Activated CD4-positive, alpha-beta T cell treated with anti-CD3 and anti-CD28 coated beads, Interleukin-2, amount 10 ng/mL, durations not matched to agents 7 days and 5 days (primary cell): ENCODE measurements around the gene CAMK2G. TPM values are rescaled to one million over a fixed set of nuclear protein-coding genes. Genes with fewer than 3 reads are reported as not detected.
"Not testable (repeated sequence)": the region's sequence is repeated elsewhere in the genome, so short reads cannot be mapped to it uniquely, and the experiment has no call there.

Experiments used
- CTCF ChIA-PET: fragments of 350-600 bp; sonication (Branson Sonifier 250); formaldehyde crosslinking; loops from one replicate; lab custom pipeline; 2021; ENCODE audit warnings: antibody characterized with exemption; lab: Charles Lee
- POLR2A ChIA-PET: fragments of 350-600 bp; sonication (Branson Sonifier 250); formaldehyde crosslinking; loops from one replicate; lab custom pipeline; 2021; ENCODE audit warnings: antibody characterized with exemption; lab: Charles Lee
- DNase-seq: peaks from one replicate; pipeline ENCODE4 v3.0.0-alpha.2; 2020
- H3K27ac Mint-ChIP-seq: one replicate; pipeline ENCODE4 v1.8.0; 2021; ENCODE audit warnings: mild to moderate bottlenecking, moderate library complexity, mixed read lengths
- H3K27me3 Mint-ChIP-seq: one replicate; pipeline ENCODE4 v1.8.0; 2021; ENCODE audit warnings: mixed read lengths
- H3K36me3 Mint-ChIP-seq: one replicate; pipeline ENCODE4 v1.8.0; 2021; ENCODE audit warnings: low read depth, mixed read lengths
- H3K4me1 Mint-ChIP-seq: one replicate; pipeline ENCODE4 v1.8.0; 2021; ENCODE audit warnings: mixed read lengths
- H3K4me3 Mint-ChIP-seq: one replicate; pipeline ENCODE4 v1.8.0; 2021; ENCODE audit warnings: mild to moderate bottlenecking, moderate library complexity, mixed read lengths
- H3K9me3 Mint-ChIP-seq: one replicate; pipeline ENCODE4 v1.8.0; 2021; ENCODE audit warnings: mixed read lengths
- total RNA-seq, 2 experiments: library from RNA; stranded (reverse); gene quantifications; one replicate each; pipeline ENCODE4 v1.2.3, GENCODE V29; 2021

CAMK2G gene
- total RNA-seq, 2 experiments from 2014 or later = 54.4 to 55.8 TPM

GRCh38 chr10:73899423-73899822, 25.1 kb upstream of the CAMK2G start:
- DNase-seq = no peak
- no peak overlapping the region for H3K4me3 Mint-ChIP-seq
- no peaks in the 10 kb centered on the region for H3K9me3 Mint-ChIP-seq
- CTCF ChIA-PET = interaction anchor here (0.6 to 3.8 kb wide), 10 partner anchors 9 to 307 kb away, joined by 3 to 36 read pairs (median 4); no protein-coding TSS in a partner anchor
- H3K4me1 Mint-ChIP-seq = peaks cover 3% of the 10 kb centered on the region
- H3K36me3 Mint-ChIP-seq = no peaks in the 10 kb centered on the region
- H3K27me3 Mint-ChIP-seq = peaks cover 19% of the 10 kb centered on the region
- no peak overlapping the region for H3K27ac Mint-ChIP-seq
- POLR2A ChIA-PET = interaction anchor here (0.6 kb wide), 1 partner anchor 21 kb away, joined by 4 read pairs; no protein-coding TSS in a partner anchor

GRCh38 chr10:73898730-73899410, 24.5 kb upstream of the CAMK2G start:
- Mint-ChIP-seq H3K4me1 (peaks cover 7% of the 10 kb centered on the region), H3K4me3 (no peak overlapping the region), H3K27ac (no peak overlapping the region), H3K27me3 (peaks cover 19% of the 10 kb centered on the region), H3K36me3 (no peaks in the 10 kb centered on the region), H3K9me3 (no peaks in the 10 kb centered on the region)
- no peak for DNase-seq
- ChIA-PET CTCF (interaction anchor here (0.6 to 3.8 kb wide), 8 partner anchors 9 to 307 kb away, joined by 3 to 36 read pairs (median 4); no protein-coding TSS in a partner anchor), POLR2A (interaction anchor here (0.6 kb wide), 1 partner anchor 20 kb away, joined by 4 read pairs; no protein-coding TSS in a partner anchor)

- Mint-ChIP-seq H3K9me3 (no peaks in the 10 kb centered on the region), H3K27me3 (peaks cover 19% of the 10 kb centered on the region), H3K4me3 (no peak overlapping the region), H3K4me1 (peaks cover 7% of the 10 kb centered on the region), H3K36me3 (no peaks in the 10 kb centered on the region), H3K27ac (no peak overlapping the region)
- ChIA-PET CTCF (interaction anchor here (2.3 to 3.8 kb wide), 2 partner anchors 9 to 18 kb away, joined by 15 to 36 read pairs; no protein-coding TSS in a partner anchor), POLR2A (no interaction called here)
- DNase-seq = no peak
These were observed 23.3 kb upstream of the CAMK2G start for GRCh38 chr10:73897693-73898092.

GRCh38 chr10:73895381-73895780, 21.0 kb upstream of the CAMK2G start:
- H3K27ac Mint-ChIP-seq, H3K4me3 Mint-ChIP-seq, H3K36me3 Mint-ChIP-seq, DNase-seq, H3K4me1 Mint-ChIP-seq, H3K9me3 Mint-ChIP-seq: not testable (repeated sequence)
- POLR2A ChIA-PET = interaction anchor here (0.7 kb wide), 1 partner anchor 37 kb away, joined by 4 read pairs; no protein-coding TSS in a partner anchor
- peaks cover 18% of the 10 kb centered on the region for H3K27me3 Mint-ChIP-seq
- CTCF ChIA-PET = interaction anchor here (1.8 to 2.0 kb wide), 2 partner anchors 9 to 39 kb away, joined by 8 read pairs; no protein-coding TSS in a partner anchor

- peaks cover 13% of the 10 kb centered on the region for H3K27me3 Mint-ChIP-seq
- no peak for DNase-seq
- H3K4me3 Mint-ChIP-seq = no peak overlapping the region
- CTCF ChIA-PET = interaction anchor here (0.8 to 10.3 kb wide), 9 partner anchors 8 to 47 kb away, joined by 3 to 161 read pairs (median 8); no protein-coding TSS in a partner anchor
- POLR2A ChIA-PET = interaction anchor here (0.6 to 0.7 kb wide), 2 partner anchors 36 to 108 kb away, joined by 3 to 4 read pairs; no protein-coding TSS in a partner anchor
- no peaks in the 10 kb centered on the region for H3K9me3 Mint-ChIP-seq
- no peaks in the 10 kb centered on the region for H3K36me3 Mint-ChIP-seq
- H3K4me1 Mint-ChIP-seq = peaks cover 7% of the 10 kb centered on the region
- no peak overlapping the region for H3K27ac Mint-ChIP-seq
These were observed 20.1 kb upstream of the CAMK2G start for GRCh38 chr10:73894245-73894971.

GRCh38 chr10:73893426-73893825, 19.1 kb upstream of the CAMK2G start:
- DNase-seq = no peak
- CTCF ChIA-PET = interaction anchor here (1.1 to 10.3 kb wide), 8 partner anchors 7 to 48 kb away, joined by 3 to 161 read pairs (median 8); no protein-coding TSS in a partner anchor
- H3K4me1 Mint-ChIP-seq = peaks cover 9% of the 10 kb centered on the region
- POLR2A ChIA-PET = no interaction called here
- no peaks in the 10 kb centered on the region for H3K9me3 Mint-ChIP-seq
- H3K27me3 Mint-ChIP-seq = peaks cover 13% of the 10 kb centered on the region
- H3K36me3 Mint-ChIP-seq = no peaks in the 10 kb centered on the region
- no peak overlapping the region for H3K4me3 Mint-ChIP-seq
- no peak overlapping the region for H3K27ac Mint-ChIP-seq

GRCh38 chr10:73892310-73893030, 18.1 kb upstream of the CAMK2G start:
- CTCF ChIA-PET = interaction anchor here (0.6 to 10.3 kb wide), 6 partner anchors 10 to 228 kb away, joined by 3 to 161 read pairs (median 6); no protein-coding TSS in a partner anchor
- no peak overlapping the region for H3K27ac Mint-ChIP-seq
- POLR2A ChIA-PET = no interaction called here

GRCh38 chr10:73891540-73891939, 17.2 kb upstream of the CAMK2G start:
- Mint-ChIP-seq H3K27ac (no peak overlapping the region), H3K9me3 (no peaks in the 10 kb centered on the region), H3K4me3 (no peak overlapping the region), H3K36me3 (no peaks in the 10 kb centered on the region), H3K4me1 (peaks cover 10% of the 10 kb centered on the region), H3K27me3 (peaks cover 13% of the 10 kb centered on the region)
- POLR2A ChIA-PET = no interaction called here
- CTCF ChIA-PET = interaction anchor here (0.6 to 10.3 kb wide), 7 partner anchors 8 to 57 kb away, joined by 3 to 161 read pairs (median 10); no protein-coding TSS in a partner anchor
- no peak for DNase-seq

More at GRCh38 chr10:73892310-73893030, 18.1 kb upstream of the CAMK2G start:
- H3K27me3 Mint-ChIP-seq = peaks cover 13% of the 10 kb centered on the region
- peaks cover 9% of the 10 kb centered on the region for H3K4me1 Mint-ChIP-seq
- DNase-seq = no peak
- H3K9me3 Mint-ChIP-seq = no peaks in the 10 kb centered on the region
- no peak overlapping the region for H3K4me3 Mint-ChIP-seq
- no peaks in the 10 kb centered on the region for H3K36me3 Mint-ChIP-seq

GRCh38 chr10:73890830-73891229, 16.5 kb upstream of the CAMK2G start:
- H3K4me3 Mint-ChIP-seq, H3K36me3 Mint-ChIP-seq, POLR2A ChIA-PET, DNase-seq, H3K9me3 Mint-ChIP-seq, H3K27ac Mint-ChIP-seq: not testable (repeated sequence)
- CTCF ChIA-PET = interaction anchor here (0.9 to 10.3 kb wide), 4 partner anchors 9 to 51 kb away, joined by 3 to 161 read pairs (median 52); no protein-coding TSS in a partner anchor
- H3K27me3 Mint-ChIP-seq = peaks cover 13% of the 10 kb centered on the region
- peaks cover 16% of the 10 kb centered on the region for H3K4me1 Mint-ChIP-seq

GRCh38 chr10:73890261-73890660, 15.9 kb upstream of the CAMK2G start:
- Mint-ChIP-seq H3K27ac (no peak overlapping the region), H3K36me3 (no peaks in the 10 kb centered on the region), H3K9me3 (no peaks in the 10 kb centered on the region), H3K4me1 (peaks cover 16% of the 10 kb centered on the region), H3K27me3 (peaks cover 13% of the 10 kb centered on the region), H3K4me3 (no peak overlapping the region)
- ChIA-PET POLR2A (no interaction called here), CTCF (interaction anchor here (0.6 to 10.3 kb wide), 6 partner anchors 9 to 134 kb away, joined by 3 to 161 read pairs (median 20); no protein-coding TSS in a partner anchor)
- DNase-seq = no peak

- H3K9me3 Mint-ChIP-seq, DNase-seq, H3K27ac Mint-ChIP-seq, H3K36me3 Mint-ChIP-seq, POLR2A ChIA-PET, H3K4me3 Mint-ChIP-seq: not testable (repeated sequence)
- Mint-ChIP-seq H3K27me3 (peaks cover 13% of the 10 kb centered on the region), H3K4me1 (peaks cover 13% of the 10 kb centered on the region)
- CTCF ChIA-PET = interaction anchor here (0.6 to 10.3 kb wide), 12 partner anchors 10 to 205 kb away, joined by 3 to 161 read pairs (median 4); no protein-coding TSS in a partner anchor
These were observed 15.1 kb upstream of the CAMK2G start for GRCh38 chr10:73889416-73889815.

- Mint-ChIP-seq H3K27me3 (peaks cover 13% of the 10 kb centered on the region), H3K27ac (no peak overlapping the region), H3K4me1 (peaks cover 9% of the 10 kb centered on the region), H3K36me3 (no peaks in the 10 kb centered on the region), H3K9me3 (no peaks in the 10 kb centered on the region), H3K4me3 (no peak overlapping the region)
- CTCF ChIA-PET = interaction anchor here (0.8 to 10.3 kb wide), 12 partner anchors 10 to 264 kb away, joined by 3 to 161 read pairs (median 4); no protein-coding TSS in a partner anchor
- DNase-seq = no peak
- POLR2A ChIA-PET = no interaction called here
These were observed 14.7 kb upstream of the CAMK2G start for GRCh38 chr10:73889014-73889413.
